VCaP (cell line): ENCODE data around the gene ITPR2.
A peak's percentile ranks its signal among the peaks of the same experiment; 100 is the strongest.

Source experiments
- H3K27ac ChIP-seq: fragments of 450-650 bp; 2 replicates; pipeline ENCODE4 v1.5.1; 2017
- TF ChIP-seq, protein P1 (sequence below): fragments of 450-650 bp; conservative IDR thresholded peaks from 2 replicates; pipeline ENCODE4 v1.5.1; 2017; ENCODE audit warnings: mild to moderate bottlenecking, moderate library complexity

The ITPR2 gene

DNA sequence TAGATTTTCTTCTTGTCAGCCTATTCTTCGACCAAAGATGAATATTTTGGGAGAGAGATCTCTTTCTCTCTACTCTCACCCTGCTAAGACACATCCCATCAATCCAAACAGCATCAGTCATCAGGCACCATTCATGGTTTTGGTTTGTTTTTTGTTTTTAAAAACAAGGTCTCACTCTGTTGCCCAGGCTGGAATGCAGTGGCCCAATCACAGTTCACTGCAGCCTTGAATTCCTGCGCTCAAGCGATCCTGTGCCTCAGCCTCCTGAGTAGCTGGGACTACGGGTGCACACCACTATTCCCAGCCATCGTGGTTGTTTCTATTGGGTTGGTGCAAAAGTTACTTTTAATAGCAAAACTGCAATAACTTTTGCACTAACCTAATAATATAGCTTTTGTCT lies 14.4 kb upstream of the ITPR2 start:
- TF ChIP-seq, protein P1, sequence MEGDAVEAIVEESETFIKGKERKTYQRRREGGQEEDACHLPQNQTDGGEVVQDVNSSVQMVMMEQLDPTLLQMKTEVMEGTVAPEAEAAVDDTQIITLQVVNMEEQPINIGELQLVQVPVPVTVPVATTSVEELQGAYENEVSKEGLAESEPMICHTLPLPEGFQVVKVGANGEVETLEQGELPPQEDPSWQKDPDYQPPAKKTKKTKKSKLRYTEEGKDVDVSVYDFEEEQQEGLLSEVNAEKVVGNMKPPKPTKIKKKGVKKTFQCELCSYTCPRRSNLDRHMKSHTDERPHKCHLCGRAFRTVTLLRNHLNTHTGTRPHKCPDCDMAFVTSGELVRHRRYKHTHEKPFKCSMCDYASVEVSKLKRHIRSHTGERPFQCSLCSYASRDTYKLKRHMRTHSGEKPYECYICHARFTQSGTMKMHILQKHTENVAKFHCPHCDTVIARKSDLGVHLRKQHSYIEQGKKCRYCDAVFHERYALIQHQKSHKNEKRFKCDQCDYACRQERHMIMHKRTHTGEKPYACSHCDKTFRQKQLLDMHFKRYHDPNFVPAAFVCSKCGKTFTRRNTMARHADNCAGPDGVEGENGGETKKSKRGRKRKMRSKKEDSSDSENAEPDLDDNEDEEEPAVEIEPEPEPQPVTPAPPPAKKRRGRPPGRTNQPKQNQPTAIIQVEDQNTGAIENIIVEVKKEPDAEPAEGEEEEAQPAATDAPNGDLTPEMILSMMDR, result no peak
- H3K27ac ChIP-seq, result no peak overlapping the region

DNA sequence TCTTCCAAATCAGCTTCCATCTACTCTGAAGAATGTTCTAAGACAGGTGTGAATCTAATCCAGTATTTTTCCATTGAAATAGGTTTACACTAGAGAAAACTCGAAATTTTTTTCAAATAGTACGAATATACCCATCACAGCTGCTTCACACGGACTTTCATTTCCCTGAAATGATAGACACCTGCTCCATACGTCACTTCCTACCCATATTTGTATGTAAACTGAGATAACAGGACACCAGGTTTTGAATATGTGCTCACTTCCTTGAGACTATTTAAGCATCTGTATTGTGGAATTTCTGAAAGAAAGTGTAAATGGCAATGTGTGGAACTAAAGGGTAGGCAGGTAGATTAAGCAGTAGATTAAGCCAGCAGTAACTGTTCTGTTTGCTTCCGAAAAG lies 13.4 kb upstream of the ITPR2 start:
- no peak overlapping the region for H3K27ac ChIP-seq
- TF ChIP-seq, protein P1, result no peak

DNA sequence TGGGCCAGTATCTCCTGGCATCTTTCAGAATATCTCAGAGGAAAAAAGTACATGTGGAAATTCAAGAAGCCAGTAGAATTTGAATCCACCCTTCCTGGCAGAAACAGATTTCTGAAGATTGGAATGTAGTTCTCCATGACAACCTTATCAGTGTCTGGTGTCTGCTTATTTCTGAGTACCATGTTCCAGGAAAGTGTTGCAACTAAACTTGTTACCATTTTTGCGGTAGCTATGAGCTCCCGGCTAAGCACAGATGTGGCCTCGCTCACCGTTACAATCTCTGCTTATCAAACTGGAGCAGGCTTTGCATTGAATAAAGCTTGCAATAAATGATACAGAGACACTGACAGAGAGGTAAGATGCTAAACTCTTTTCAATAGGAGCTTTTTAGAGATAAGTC lies 13.0 kb upstream of the ITPR2 start:
- TF ChIP-seq, protein P1, result no peak
- no peak overlapping the region for H3K27ac ChIP-seq

DNA sequence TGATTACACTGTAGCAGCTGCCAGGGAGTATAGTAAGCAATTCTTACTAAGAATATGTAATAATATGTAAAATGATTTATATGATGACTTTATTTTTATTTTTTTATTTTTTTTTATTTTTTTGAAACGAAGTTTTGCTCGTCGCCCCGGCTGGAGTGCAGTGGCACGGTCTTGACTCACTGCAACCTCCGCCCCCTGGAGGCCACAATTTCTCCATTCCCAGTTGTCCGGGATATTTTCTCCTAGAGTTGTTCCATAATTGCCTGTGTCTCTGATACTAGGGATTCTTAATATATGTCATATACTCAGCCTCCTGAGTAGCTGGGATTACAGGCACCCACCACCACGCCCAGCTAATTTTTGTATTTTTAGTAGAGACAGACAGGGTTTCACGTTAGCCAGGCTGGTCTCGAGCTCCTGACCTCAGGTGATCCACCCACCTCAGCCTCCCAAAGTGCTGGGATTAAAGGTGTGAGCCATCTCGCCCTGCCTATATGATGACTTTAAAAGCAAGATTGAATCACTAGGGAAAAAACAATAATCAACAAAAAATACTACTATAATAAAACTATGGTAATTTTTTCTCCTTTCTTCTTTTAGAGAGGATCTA lies 12.2 kb upstream of the ITPR2 start:
- H3K27ac ChIP-seq, result no peak overlapping the region
- TF ChIP-seq, protein P1, result peak; percentile 93

DNA sequence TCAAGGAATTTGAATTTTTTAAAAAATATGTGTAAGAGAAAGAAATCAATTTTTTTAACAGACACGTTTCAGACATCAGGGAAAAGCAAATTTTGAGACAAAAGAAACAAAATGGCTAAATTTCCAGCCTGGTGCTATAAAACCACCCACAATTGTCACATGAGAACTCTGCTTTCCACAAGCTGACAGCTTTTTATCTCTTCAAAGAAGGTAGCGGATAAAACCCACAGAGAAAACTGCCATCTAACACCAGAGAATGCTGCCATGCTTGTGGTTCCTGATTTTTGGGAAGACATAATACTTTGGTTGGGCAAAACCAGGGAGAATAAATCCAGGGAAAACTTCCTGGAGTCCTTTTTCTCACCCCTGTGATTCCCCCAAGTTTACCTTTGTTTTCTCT lies 10.3 kb upstream of the ITPR2 start:
- H3K27ac ChIP-seq, result no peak overlapping the region
- TF ChIP-seq, protein P1, result no peak

DNA sequence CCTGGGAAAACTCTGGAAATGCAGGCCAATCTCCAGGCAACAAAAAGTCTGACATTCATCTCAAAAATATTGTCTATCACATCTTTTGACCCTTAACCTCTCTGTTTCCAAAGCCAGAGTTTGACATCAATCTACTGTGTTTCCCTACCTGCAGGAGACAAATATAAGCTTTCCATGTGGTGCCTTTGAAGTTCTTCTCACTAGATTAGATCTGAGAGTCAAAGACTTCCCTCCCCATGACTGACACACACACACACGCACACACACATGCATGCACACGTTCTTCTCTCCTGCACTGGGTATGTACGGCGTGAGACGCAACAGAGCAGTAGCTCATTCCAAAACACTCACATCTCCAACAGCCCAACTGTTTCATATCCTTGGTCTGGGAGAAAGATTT lies 8.1 kb upstream of the ITPR2 start:
- TF ChIP-seq, protein P1, result no peak
- H3K27ac ChIP-seq, result no peak overlapping the region

DNA sequence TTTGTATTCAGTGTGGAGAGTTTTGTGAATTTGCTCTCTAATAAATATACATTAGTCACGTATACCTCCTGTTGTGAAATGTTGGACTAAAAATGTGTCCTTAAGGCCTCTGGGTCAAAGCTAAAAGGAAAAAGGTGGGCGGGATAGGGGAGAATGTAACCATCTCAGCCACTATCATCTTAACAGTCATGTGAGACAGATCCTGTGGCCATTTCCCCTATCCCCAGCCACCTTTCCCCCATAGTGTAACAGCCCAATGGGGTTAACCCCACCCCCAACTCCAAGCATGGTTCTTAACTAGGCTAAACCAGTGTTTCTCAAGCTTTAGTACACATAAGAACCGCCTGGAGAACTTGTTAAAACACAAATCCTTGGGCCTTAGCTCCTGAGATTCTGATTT lies 6.5 kb upstream of the ITPR2 start:
- no peak overlapping the region for H3K27ac ChIP-seq
- TF ChIP-seq, protein P1, result no peak
